Astrocyte of the hippocampus (primary cell): ENCODE data around the gene C3.
A peak's percentile ranks its signal among the peaks of the same experiment; 100 is the strongest.

Experiments used
- DNase-seq: peaks from one replicate; pipeline ENCODE4 v3.0.0; 2011; ENCODE audit warnings: low read depth, low spot score

The C3 gene

GRCh38 chr19:6730941-6731670 lies 10.7 kb upstream of the C3 start:
- DNase-seq = no peak

- no peak for DNase-seq
Observed at GRCh38 chr19:6730153-6730804, 9.8 kb upstream of the C3 start.

- no peak for DNase-seq
Observed at GRCh38 chr19:6729573-6730152, 9.2 kb upstream of the C3 start.

- DNase-seq = no peak
Observed at GRCh38 chr19:6728346-6728745, 7.9 kb upstream of the C3 start.

GRCh38 chr19:6725513-6726231 lies 5.2 kb upstream of the C3 start:
- no peak for DNase-seq

- no peak for DNase-seq
Observed at GRCh38 chr19:6724631-6725492, 4.4 kb upstream of the C3 start.

GRCh38 chr19:6723738-6724137 lies 3.3 kb upstream of the C3 start:
- no peak for DNase-seq

GRCh38 chr19:6723108-6723618 lies 2.7 kb upstream of the C3 start:
- peak; percentile 54 for DNase-seq

GRCh38 chr19:6721773-6722172 lies 1.3 kb upstream of the C3 start:
- DNase-seq = no peak

- DNase-seq = no peak
Observed at GRCh38 chr19:6721138-6721474, 656 bp upstream of the C3 start.

GRCh38 chr19:6719992-6720368 lies 470 bp downstream of the C3 start:
- DNase-seq = no peak

- DNase-seq = no peak
Observed at GRCh38 chr19:6719540-6719861, 949 bp downstream of the C3 start.

- no peak for DNase-seq
Observed at GRCh38 chr19:6718741-6719539, 1.5 kb downstream of the C3 start.

GRCh38 chr19:6718111-6718740 lies 2.2 kb downstream of the C3 start:
- DNase-seq = no peak

- DNase-seq = no peak
Observed at GRCh38 chr19:6717441-6717971, 2.9 kb downstream of the C3 start.

- DNase-seq = no peak
Observed at GRCh38 chr19:6717036-6717435, 3.4 kb downstream of the C3 start.

- DNase-seq = no peak
Observed at GRCh38 chr19:6716610-6716970, 3.9 kb downstream of the C3 start.

- DNase-seq = no peak
Observed at GRCh38 chr19:6714749-6715555, 5.5 kb downstream of the C3 start.
